MV-4-11 (cell line): ENCODE data around the gene KLK6.

Source experiments
- DNase-seq: peaks from one replicate; lab custom pipeline; 2025; lab: John Stamatoyannopoulos, UW

The KLK6 gene

DNA sequence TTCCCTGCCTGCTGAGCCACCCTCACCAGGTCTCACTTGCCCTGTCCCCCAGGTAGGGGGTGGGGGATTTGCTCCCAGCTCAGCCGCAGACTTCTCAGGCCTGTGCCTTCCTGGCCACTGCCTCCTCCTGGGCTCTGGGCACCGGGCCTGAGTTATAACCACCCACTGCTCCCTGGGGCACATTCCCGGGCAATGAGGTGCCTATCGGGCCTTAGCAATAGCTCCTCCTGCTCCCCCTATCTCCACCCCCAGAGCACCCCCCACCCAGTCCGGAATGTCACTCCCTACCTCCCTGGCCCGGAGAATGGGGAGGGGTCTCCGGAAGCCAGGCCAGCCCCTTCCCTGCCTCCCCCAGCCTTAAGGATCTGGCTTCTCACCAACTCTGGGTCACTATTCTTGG lies 16.5 kb downstream of the KLK6 start, which contains the start of gene KLK5:
KLK5 (minus strand) TSS at position 129 of the 400 bp plus-strand sequence. CDS start 381 bp downstream, outside the sequence.
- no peak for DNase-seq

DNA sequence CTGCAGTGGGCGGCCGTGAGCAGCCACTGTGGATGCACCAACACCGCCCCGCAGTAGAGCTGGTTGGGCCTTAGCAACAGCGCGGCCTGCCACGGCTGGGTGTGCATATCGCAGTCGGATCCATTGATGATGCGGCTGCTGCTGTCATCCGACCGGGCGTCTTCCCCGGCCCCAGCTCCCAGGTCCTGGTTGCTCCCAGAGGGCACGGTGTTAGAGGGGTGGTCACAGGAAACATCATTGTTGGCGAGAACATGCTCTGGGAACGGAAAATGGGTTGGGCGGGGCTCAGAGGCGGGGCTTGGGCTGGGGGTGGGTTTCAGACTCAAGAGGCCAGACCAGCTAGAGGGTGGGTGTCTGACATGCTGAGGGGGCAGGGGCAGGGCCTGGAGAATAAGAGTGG lies 19.5 kb downstream of the KLK6 start:
- no peak for DNase-seq

GRCh38 chr19:50947123-50947522 lies 22.3 kb downstream of the KLK6 start:
- DNase-seq = no peak

- DNase-seq = no peak
Observed at GRCh38 chr19:50944795-50945194, 24.6 kb downstream of the KLK6 start.

DNA sequence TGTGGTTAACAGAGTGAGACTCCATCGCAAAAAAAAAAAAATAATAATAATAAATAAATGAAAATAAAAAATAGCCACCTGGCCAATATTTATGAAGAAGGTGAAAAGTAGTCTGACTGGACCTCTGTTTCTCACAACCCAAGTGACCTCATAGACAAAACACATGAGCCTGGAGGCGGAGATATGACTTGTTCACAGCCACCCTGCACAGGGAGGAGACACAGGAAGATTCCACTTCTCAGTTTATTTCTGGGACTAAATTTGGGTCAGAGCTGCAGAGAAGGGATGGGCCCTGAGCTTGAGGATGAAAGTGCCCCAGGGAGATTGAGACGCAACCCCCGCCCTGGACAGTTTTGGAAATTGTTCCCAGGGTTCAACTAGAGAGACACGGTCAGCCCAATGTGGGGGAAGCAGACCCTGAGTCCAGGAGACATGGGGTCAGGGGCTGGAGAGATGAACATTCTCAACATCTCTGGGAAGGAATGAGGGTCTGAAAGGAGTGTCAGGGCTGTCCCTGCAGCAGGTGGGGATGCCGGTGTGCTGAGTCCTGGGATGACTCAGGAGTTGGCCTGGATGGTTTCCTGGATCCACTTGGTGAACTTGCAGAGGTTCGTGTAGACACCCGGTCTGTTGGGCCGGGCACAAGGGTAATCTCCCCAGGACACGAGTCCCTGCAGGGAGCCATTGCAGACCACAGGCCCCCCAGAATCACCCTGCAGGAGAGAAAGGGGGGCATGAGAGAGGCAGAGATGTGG lies 26.1 kb downstream of the KLK6 start:
- DNase-seq = no peak

- DNase-seq = peak; percentile 63
Observed at GRCh38 chr19:50939596-50939995, 29.8 kb downstream of the KLK6 start.

GRCh38 chr19:50933640-50934039 lies 35.8 kb downstream of the KLK6 start:
- no peak for DNase-seq

DNA sequence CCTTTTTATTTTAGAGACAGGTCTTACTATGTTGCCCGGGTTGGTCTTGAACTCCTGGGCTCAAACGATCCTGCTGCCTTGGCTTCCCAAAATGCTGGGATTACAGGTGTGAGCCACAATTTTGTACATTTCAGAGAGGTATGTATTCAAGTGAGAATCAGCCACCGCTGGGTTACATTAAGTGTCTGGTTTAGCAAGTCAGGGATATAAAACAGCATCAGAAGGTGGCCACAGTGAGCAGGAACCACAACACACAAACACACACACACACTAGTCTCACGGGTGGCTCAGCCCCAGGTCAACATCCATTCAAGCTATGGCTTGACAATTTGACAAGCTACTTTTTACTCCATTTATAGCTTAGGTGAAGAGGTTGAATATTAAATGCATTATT lies 36.7 kb downstream of the KLK6 start:
- no peak for DNase-seq

- no peak for DNase-seq
Observed at GRCh38 chr19:50932018-50932689, 37.2 kb downstream of the KLK6 start.

DNA sequence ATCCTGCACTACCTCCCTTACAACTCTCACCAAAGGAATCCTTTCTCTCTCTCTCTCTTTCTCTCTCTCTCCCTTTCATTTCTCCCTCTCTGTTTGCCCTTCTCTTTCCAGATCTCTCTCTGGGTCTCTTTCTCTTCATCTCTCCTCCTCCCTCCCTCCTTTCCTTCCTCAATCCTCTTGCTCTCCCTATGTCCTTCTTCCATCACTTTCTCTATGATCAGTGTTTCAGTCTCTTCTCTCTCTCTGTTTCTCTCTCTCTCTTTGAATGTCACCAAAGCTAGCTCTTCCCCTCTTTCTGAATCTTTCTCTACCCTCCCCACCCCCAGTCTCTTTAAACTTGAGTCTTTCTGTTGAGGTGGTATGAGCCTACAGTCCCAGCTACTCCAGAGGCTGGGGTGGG lies 38.4 kb downstream of the KLK6 start:
- no peak for DNase-seq

- DNase-seq = no peak
Observed at GRCh38 chr19:50928831-50929230, 40.6 kb downstream of the KLK6 start.

GRCh38 chr19:50926144-50926543 lies 43.2 kb downstream of the KLK6 start:
- DNase-seq = no peak

- DNase-seq = no peak
Observed at GRCh38 chr19:50925734-50926133, 43.7 kb downstream of the KLK6 start.

DNA sequence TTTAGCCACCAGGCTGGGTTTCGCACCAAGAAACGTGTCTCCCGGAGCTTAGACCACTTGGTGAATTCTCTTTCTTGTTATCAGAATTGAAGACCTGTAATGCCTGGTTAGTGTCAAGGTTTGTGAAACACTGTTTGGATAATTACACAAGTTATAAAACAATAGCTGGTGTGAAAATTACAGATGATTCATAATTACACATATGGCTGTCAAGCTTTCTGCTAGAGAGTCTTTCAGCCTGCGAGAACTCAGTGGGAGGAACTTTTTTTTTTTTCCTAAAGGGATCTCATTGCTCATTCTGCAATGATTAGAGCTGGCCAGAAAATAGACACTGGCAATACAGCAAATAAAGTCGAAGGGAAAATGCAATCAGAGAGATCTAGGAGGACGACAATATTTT lies 44.8 kb downstream of the KLK6 start:
- no peak for DNase-seq

DNA sequence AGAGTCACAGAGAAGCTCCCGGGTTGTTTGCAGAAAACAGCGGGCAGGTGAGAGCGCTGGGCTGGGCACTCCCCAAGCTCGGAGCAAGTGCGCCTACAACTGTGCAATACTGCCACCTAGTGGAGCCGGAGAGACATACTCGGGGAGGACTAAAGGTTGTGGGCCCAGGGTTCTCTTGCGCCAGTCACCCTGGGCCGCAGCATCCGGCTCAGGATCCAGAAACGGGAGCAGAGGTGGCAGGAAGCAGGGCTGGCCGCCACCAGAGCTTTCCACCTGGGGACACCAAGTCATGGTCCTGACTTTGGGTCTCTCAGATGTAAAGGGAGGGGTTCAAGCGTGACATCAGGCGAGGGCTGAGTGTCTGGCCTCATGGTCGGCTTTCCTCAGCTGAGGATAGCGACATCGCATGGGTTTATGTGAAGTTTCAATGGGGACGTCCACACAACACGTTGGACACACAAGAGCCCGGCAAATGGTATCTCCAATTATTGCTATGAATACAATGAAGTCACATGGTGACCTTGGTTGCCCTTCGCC lies 47.0 kb downstream of the KLK6 start:
- peak; percentile 76 for DNase-seq

GRCh38 chr19:50921426-50922316 lies 47.7 kb downstream of the KLK6 start:
- DNase-seq = no peak

GRCh38 chr19:50916069-50916468 lies 53.3 kb downstream of the KLK6 start:
- no peak for DNase-seq

DNA sequence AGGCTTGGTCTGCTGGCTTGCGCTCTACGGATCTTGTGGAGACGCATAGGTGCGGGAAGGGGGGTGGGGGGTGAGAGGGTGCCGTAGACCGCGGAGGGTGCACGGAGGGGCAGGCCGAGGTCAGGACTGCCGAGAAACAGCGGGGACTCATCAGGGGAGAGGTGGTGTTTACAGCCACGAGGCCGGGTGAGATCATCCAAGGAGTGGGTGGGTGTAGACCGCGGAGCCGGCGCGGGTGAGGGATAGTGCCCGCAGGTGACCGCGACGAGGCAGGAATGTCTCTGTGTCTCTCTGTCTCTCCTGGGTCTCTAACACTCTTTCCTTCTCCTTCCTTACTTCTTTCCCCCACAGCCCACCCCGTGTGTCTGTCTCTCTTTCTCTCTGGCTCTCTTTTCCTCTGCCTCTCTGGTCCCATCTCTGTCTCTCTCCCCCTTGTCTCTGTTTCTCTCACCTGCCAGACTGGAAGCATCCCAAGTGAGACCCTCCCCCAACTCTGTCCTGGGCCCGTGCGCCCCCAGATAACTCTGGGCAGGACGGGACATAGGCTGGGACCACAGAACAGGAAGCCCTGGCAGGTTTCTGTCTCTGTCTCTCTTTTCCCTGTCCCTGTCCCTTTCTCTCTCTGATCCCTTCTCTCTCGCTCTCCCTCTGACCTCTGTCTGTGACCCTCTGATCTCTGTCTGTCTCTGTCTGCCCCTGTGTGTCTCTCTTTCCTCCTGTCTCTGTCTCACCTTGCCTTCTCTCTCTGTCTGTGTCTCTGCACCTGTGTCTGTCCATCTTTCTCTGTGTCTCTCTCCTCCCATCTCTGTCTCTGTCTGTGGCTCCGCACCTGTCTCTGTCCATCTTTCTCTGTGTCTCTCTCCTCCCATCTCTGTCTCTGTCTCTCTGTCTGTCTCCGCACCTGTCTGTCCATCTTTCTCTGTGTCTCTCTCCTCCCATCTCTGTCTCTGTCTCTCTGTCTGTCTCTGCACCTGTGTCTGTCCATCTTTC lies 56.4 kb downstream of the KLK6 start:
- no peak for DNase-seq

GRCh38 chr19:50912102-50912599 lies 57.2 kb downstream of the KLK6 start:
- DNase-seq = no peak

- DNase-seq = no peak
Observed at GRCh38 chr19:50911206-50912101, 57.9 kb downstream of the KLK6 start, which contains the start of gene KLK4. TSS of gene KLK4 (minus strand) at chr19:50911395. CDS start at chr19:50910738, 657 bp downstream.
